K562 (cell line): ENCODE data around the gene IQCE. TPM values are rescaled to one million over a fixed set of nuclear protein-coding genes. Genes with fewer than 3 reads are reported as not detected.

Source experiments
- JUND ChIP-seq, 2 experiments: IDR thresholded peaks; 2 replicates in 1 of 2; 3 replicates in 1 of 2; pipeline ENCODE4 v1.6.1; 2011; ENCODE audit warnings: borderline replicate concordance in 2 of 2, low read depth in 2 of 2, low read length in 2 of 2, improper control_type of control experiment in 1 of 2, missing biosample characterization in 1 of 2, missing genetic modification characterization in 1 of 2, missing genetic modification reagents in 1 of 2
- KLF13 ChIP-seq: fragments of 450-650 bp; IDR thresholded peaks from 2 replicates; pipeline ENCODE4 v1.6.1; 2016; ENCODE audit warnings: missing genetic modification characterization, low read depth, mild to moderate bottlenecking, missing compliant biosample characterization, moderate library complexity, borderline replicate concordance
- PHB ChIP-seq: fragments of 250-450 bp; sonication (Bioruptor Pico); IDR thresholded peaks from 2 replicates; pipeline ENCODE4 v1.5.0; 2021
- PTRF ChIP-seq: fragments of 450-650 bp; IDR thresholded peaks from 2 replicates; pipeline ENCODE4 v1.6.1; 2016; ENCODE audit warnings: mild to moderate bottlenecking, missing genetic modification characterization, missing compliant biosample characterization
- SFPQ ChIP-seq: fragments of 200-400 bp; formaldehyde crosslinking; IDR thresholded peaks from 2 replicates; pipeline ENCODE4 v1.6.1; 2017; ENCODE audit warnings: mild to moderate bottlenecking, low read depth, low read length, moderate library complexity
- SPI1 ChIP-seq: IDR thresholded peaks from 2 replicates; pipeline ENCODE4 v1.6.1; 2011; ENCODE audit warnings: low read depth, low read length, control low read depth, borderline replicate concordance
- ZNF212 ChIP-seq: fragments of 450-650 bp; formaldehyde crosslinking; IDR thresholded peaks from 2 replicates; pipeline ENCODE4 v1.4.0; 2020; ENCODE audit warnings: mild to moderate bottlenecking
- ZNF407 ChIP-seq: fragments of 450-650 bp; IDR thresholded peaks from 2 replicates; pipeline ENCODE4 v1.6.1; 2016; ENCODE audit warnings: low read depth
- polyA plus RNA-seq, 8 experiments: library from polyadenylated mRNA; depleted of rRNA in 4 of 8; stranded (reverse) in 5 of 8; unstranded in 3 of 8; fragments of >200 nt; fragmentation: Nextera tagmentation in 2 of 8; fragmentation: Illumina TruSeq in 1 of 8; extraction: Ambion mirVana in 2 of 8; extraction: Trizol in 1 of 8; gene quantifications; 2 replicates each; pipeline versions ENCODE4 v1.2.1 to v1.2.3, GENCODE V29; 2011 to 2014; ENCODE audit warnings: inconsistent platforms in 1 of 8, missing spikeins in 1 of 8
- total RNA-seq, 7 experiments: library from RNA; depleted of rRNA in 6 of 7; stranded (reverse); fragments of >200 nt in 6 of 7; fragmentation: Illumina TruSeq in 2 of 7; extraction: Trizol in 2 of 7; gene quantifications; 2 replicates each; pipeline versions ENCODE4 v1.2.1 to v1.2.3, GENCODE V29; 2011 to 2021; ENCODE audit warnings: low replicate concordance in 1 of 7
- TF ChIP-seq, protein P1 (sequence below): fragments of 250-450 bp; sonication (Bioruptor Pico); IDR thresholded peaks from 2 replicates; pipeline ENCODE4 v1.8.0; 2021; ENCODE audit warnings: mild to moderate bottlenecking, moderate library complexity

Gene IQCE
- total and polyA plus RNA-seq, 9 of the 15 experiments (the other 6 are each of a cell fraction or from before 2014, with no cell fraction given) = 0.18 to 8.5 (median 4.2) TPM

GRCh38 chr7:2555121-2556052 lies 3.4 kb upstream of the IQCE start, which contains the start of gene BRAT1 (continued):
- 0 out of 2 replicates have a peak, but pooled peaks have one; percentile 9 for TF ChIP-seq ZNF407
- peak; percentile 96 for TF ChIP-seq JUND (IDR thresholded peaks at IDR 0.05; ENCODE audit: borderline replicate concordance, low read depth, low read length)
- no peak for TF ChIP-seq JUND (tag; IDR thresholded peaks at IDR 0.05; ENCODE audit: borderline replicate concordance, low read depth, low read length)
- TF ChIP-seq, protein P1, sequence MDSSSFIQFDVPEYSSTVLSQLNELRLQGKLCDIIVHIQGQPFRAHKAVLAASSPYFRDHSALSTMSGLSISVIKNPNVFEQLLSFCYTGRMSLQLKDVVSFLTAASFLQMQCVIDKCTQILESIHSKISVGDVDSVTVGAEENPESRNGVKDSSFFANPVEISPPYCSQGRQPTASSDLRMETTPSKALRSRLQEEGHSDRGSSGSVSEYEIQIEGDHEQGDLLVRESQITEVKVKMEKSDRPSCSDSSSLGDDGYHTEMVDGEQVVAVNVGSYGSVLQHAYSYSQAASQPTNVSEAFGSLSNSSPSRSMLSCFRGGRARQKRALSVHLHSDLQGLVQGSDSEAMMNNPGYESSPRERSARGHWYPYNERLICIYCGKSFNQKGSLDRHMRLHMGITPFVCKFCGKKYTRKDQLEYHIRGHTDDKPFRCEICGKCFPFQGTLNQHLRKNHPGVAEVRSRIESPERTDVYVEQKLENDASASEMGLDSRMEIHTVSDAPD (CRISPR knock-in tag) = no peak
- TF ChIP-seq SFPQ = no peak
- no peak for TF ChIP-seq PHB
- peak; percentile 64; the same call in 1 of the 2 replicates for TF ChIP-seq KLF13 (tag)
- TF ChIP-seq SPI1 = peak; percentile 45; the same call in 1 of the 2 replicates
- TF ChIP-seq ZNF212 (CRISPR knock-in tag) = no peak
- no peak for TF ChIP-seq PTRF (tag)
